GM23338 (cell line): ENCODE data around the gene WDR77. TPM values are rescaled to one million over a fixed set of nuclear protein-coding genes. Genes with fewer than 3 reads are reported as not detected.

ENCODE experiments used
- ATAC-seq: fragments of 200-7000 bp; cut with Tn5 transposase; 3 replicates; pipeline ENCODE4 v1.9.1; 2020
- DNase-seq: peaks from one replicate; pipeline ENCODE4 v3.0.0-alpha.2; 2015; ENCODE audit warnings: low spot score
- H2AFZ ChIP-seq: fragments of 200-600 bp; sonication (generic); 2 replicates; pipeline ENCODE4 v1.8.0; 2016; ENCODE audit warnings: antibody characterized with exemption, mild to moderate bottlenecking, moderate library complexity
- H3F3A ChIP-seq: fragments of 200-600 bp; sonication (generic); replicated peaks from 2 replicates; pipeline ENCODE4 v1.8.0; 2017; ENCODE audit warnings: antibody characterized with exemption, mixed run types, low read depth
- H3K27ac ChIP-seq: fragments of 200-600 bp; sonication (generic); 2 replicates; pipeline ENCODE4 v1.6.1; 2016; ENCODE audit warnings: low read depth
- H3K27me3 ChIP-seq: fragments of 200-600 bp; sonication (generic); 2 replicates; pipeline ENCODE4 v1.8.0; 2016; ENCODE audit warnings: mild to moderate bottlenecking, mixed run types, moderate library complexity; ENCODE audit not compliant: insufficient read depth
- H3K36me3 ChIP-seq: fragments of 200-600 bp; sonication (generic); 2 replicates; pipeline ENCODE4 v1.8.0; 2016; ENCODE audit warnings: mild to moderate bottlenecking; ENCODE audit not compliant: insufficient read depth
- H3K4me1 ChIP-seq: fragments of 200-600 bp; sonication (generic); 2 replicates; pipeline ENCODE4 v1.8.0; 2016; ENCODE audit warnings: mild to moderate bottlenecking, moderate library complexity; ENCODE audit not compliant: insufficient read depth
- H3K4me2 ChIP-seq: fragments of 200-600 bp; sonication (generic); 2 replicates; pipeline ENCODE4 v1.7.1; 2017; ENCODE audit warnings: mixed run types
- H3K4me3 ChIP-seq: fragments of 200-600 bp; sonication (generic); 2 replicates; pipeline ENCODE4 v1.6.1; 2016; ENCODE audit warnings: mixed run types
- H3K79me2 ChIP-seq: fragments of 200-600 bp; sonication (generic); replicated peaks from 2 replicates; pipeline ENCODE4 v1.8.0; 2017; ENCODE audit warnings: mild to moderate bottlenecking; ENCODE audit not compliant: insufficient read depth
- H3K9me2 ChIP-seq: fragments of 200-600 bp; sonication (generic); 2 replicates; pipeline ENCODE4 v1.8.0; 2017; ENCODE audit not compliant: insufficient read depth
- H4K20me1 ChIP-seq: fragments of 200-600 bp; sonication (generic); replicated peaks from 2 replicates; pipeline ENCODE4 v1.8.0; 2017; ENCODE audit warnings: mild to moderate bottlenecking; ENCODE audit not compliant: insufficient read depth
- H3K27ac Mint-ChIP-seq: 2 replicates; pipeline ENCODE4 v1.8.0; 2020; ENCODE audit warnings: inconsistent platforms, mild to moderate bottlenecking, moderate library complexity, mixed read lengths
- H3K27me3 Mint-ChIP-seq: 3 replicates; pipeline ENCODE4 v1.8.0; 2022; ENCODE audit warnings: low read depth, mild to moderate bottlenecking, moderate library complexity, mixed read lengths, inconsistent platforms; ENCODE audit not compliant: insufficient read depth, poor library complexity
- H3K36me3 Mint-ChIP-seq: 3 replicates; pipeline ENCODE4 v1.8.0; 2021; ENCODE audit warnings: low read depth, mild to moderate bottlenecking, inconsistent platforms, moderate library complexity, mixed read lengths
- H3K4me1 Mint-ChIP-seq: 3 replicates; pipeline ENCODE4 v1.8.0; 2020; ENCODE audit warnings: mild to moderate bottlenecking, inconsistent platforms, mixed read lengths
- H3K4me3 Mint-ChIP-seq: 3 replicates; pipeline ENCODE4 v1.8.0; 2021; ENCODE audit warnings: moderate library complexity, mild to moderate bottlenecking, inconsistent platforms, mixed read lengths
- H3K9me3 Mint-ChIP-seq: 3 replicates; pipeline ENCODE4 v1.8.0; 2020; ENCODE audit warnings: moderate library complexity, mild to moderate bottlenecking, inconsistent platforms, mixed read lengths
- CREB1 ChIP-seq: fragments of 250-450 bp; sonication (Bioruptor Pico); IDR thresholded peaks from 2 replicates; pipeline ENCODE4 v1.5.0; 2020; ENCODE audit warnings: low read depth, mild to moderate bottlenecking, moderate library complexity
- CTCF ChIP-seq, 2 experiments: fragments of 200-600 bp in 1 of 2; sonication (generic) in 1 of 2; conservative IDR thresholded peaks; 2 replicates each; pipeline versions ENCODE4 v1.5.1 to v1.6.1; 2016 to 2017; ENCODE audit warnings: antibody characterized with exemption in 2 of 2, low read depth in 2 of 2, mild to moderate bottlenecking in 2 of 2, moderate library complexity in 1 of 2
- ETS1 ChIP-seq: IDR thresholded peaks from 2 replicates; pipeline ENCODE4 v1.6.1; 2016; ENCODE audit warnings: antibody characterized with exemption
- EZH2 ChIP-seq: fragments of 200-600 bp; sonication (generic); IDR thresholded peaks from one replicate; pipeline ENCODE4 v1.8.0; 2017; ENCODE audit warnings: antibody characterized with exemption, mild to moderate bottlenecking, low read depth; ENCODE audit not compliant: unreplicated experiment
- EZH2phosphoT487 ChIP-seq: fragments of 200-600 bp; sonication (generic); IDR thresholded peaks from one replicate; pipeline ENCODE4 v1.8.1; 2018; ENCODE audit warnings: antibody characterized with exemption; ENCODE audit not compliant: unreplicated experiment
- JUNB ChIP-seq: IDR thresholded peaks from one replicate; pipeline ENCODE4 v1.6.1; 2016; ENCODE audit warnings: antibody characterized with exemption; ENCODE audit not compliant: unreplicated experiment
- NANOG ChIP-seq: IDR thresholded peaks from 2 replicates; pipeline ENCODE4 v1.6.1; 2016; ENCODE audit warnings: antibody characterized with exemption, borderline replicate concordance
- POLR2AphosphoS5 ChIP-seq: IDR thresholded peaks from 2 replicates; pipeline ENCODE4 v1.6.1; 2016; ENCODE audit warnings: antibody characterized with exemption, low read depth
- REST ChIP-seq: IDR thresholded peaks from one replicate; pipeline ENCODE4 v1.6.1; 2018; ENCODE audit warnings: antibody characterized with exemption; ENCODE audit not compliant: unreplicated experiment
- ZNF114 ChIP-seq: fragments of 250-450 bp; sonication (Bioruptor Pico); IDR thresholded peaks from 2 replicates; pipeline ENCODE4 v1.5.0; 2020; ENCODE audit warnings: mild to moderate bottlenecking, moderate library complexity
- polyA plus RNA-seq: library from polyadenylated mRNA; unstranded; fragments of >200 nt; fragmentation: Nextera tagmentation; extraction: Ambion mirVana; gene quantifications from 2 replicates; pipeline ENCODE4 v1.2.1, GENCODE V29; 2016
- total RNA-seq: library from RNA; depleted of rRNA; stranded (reverse); fragments of >200 nt; shearing (Covaris generic); gene quantifications from 2 replicates; pipeline ENCODE4 v1.2.3, GENCODE V29; 2014

WDR77 gene
- total and polyA plus RNA-seq, 2 experiments from 2014 or later, result 85.9 to 111 TPM

- TF ChIP-seq REST (no peak), ZNF114 (no peak), POLR2AphosphoS5 (no peak), EZH2phosphoT487 (no peak), JUNB (no peak), CTCF (conservative IDR thresholded peaks at IDR 0.05; ENCODE audit: low read depth in 2 of 2) (no peak), ETS1 (no peak)
Observed at GRCh38 chr1:111422546-111423391, 26.3 kb downstream of the WDR77 start (continued).

GRCh38 chr1:111420377-111420776 lies 28.7 kb downstream of the WDR77 start:
- H3K9me3 Mint-ChIP-seq, result no peaks in the 10 kb centered on the region
- no peak for DNase-seq
- H3K27me3 ChIP-seq, result no peaks in the 10 kb centered on the region
- no peak for ATAC-seq
- no peaks in the 10 kb centered on the region for H3K36me3 ChIP-seq
- peaks cover 4% of the 10 kb centered on the region for H3K27me3 Mint-ChIP-seq
- no peaks in the 10 kb centered on the region for H3K79me2 ChIP-seq
- H3K27ac Mint-ChIP-seq, result no peak overlapping the region
- no peak overlapping the region for H3K4me3 Mint-ChIP-seq
- no peak overlapping the region for H3K27ac ChIP-seq
- no peaks in the 10 kb centered on the region; the same call in 2 of the 3 replicates for H3K4me1 Mint-ChIP-seq
- H3K4me3 ChIP-seq, result no peak overlapping the region
- no peak overlapping the region for H2AFZ ChIP-seq
- H3K4me1 ChIP-seq, result no peaks in the 10 kb centered on the region
- no peaks in the 10 kb centered on the region for H4K20me1 ChIP-seq
- H3K36me3 Mint-ChIP-seq, result no peaks in the 10 kb centered on the region
- peaks cover 4% of the 10 kb centered on the region; the same call in 1 of the 2 replicates for H3K9me2 ChIP-seq
- H3K4me2 ChIP-seq, result no peak overlapping the region
- no peaks in the 10 kb centered on the region for H3F3A ChIP-seq
- TF ChIP-seq REST (no peak), CREB1 (CRISPR knock-in tag) (no peak), NANOG (no peak), EZH2 (no peak), CTCF (conservative IDR thresholded peaks at IDR 0.05; ENCODE audit: low read depth in 2 of 2) (no peak)
